ENCODE measurements around the gene CSTF1. TPM values are rescaled to one million over a fixed set of nuclear protein-coding genes. Genes with fewer than 3 reads are reported as not detected.
A peak's percentile ranks its signal among the peaks of the same experiment; 100 is the strongest.

Gene CSTF1
- total RNA-seq, 1 donor from 2014 or later = 16.9 TPM

DNA sequence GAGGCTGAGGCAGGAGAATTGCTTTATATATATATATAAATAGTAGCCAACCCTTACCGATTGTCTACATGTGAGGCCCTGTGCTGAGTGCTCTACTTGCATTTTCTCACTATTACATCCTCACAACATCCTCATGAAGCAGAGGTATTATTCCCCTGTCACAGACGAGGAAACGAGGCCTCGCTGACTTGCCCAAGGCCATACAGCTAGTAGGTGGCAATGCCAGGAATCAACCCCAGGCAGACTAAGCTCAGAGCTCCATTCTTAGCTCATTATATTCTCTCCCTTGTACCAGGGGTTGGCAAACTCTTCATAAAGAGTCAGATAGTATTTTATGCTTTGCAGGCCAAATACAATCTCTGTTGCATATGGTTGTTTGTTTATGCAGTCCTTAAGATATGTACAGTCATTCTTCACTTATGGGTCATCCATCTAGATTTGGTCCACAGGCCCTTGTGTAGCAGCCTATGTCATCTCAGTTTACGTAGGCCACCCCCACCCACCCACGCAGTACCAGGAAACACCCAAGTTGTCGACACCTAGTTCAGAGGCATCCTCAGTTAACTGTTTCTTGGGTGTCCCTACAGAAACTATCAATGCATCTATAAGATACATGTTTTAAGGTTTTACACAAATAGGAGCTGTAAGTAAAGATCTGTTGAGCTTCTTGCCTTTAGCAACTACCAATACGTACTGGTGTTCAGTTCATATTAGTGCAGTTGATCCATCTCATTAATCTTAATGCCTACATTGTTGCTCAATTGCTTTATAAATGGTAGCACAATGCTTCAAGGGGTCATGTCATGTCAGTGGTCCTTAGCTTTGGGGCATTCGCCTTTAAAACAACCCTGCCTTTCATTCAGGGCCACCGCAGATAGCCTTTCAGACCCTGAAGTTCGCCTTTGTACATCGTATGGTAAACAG is 22.7 kb downstream of the CSTF1 start:
- H3K36me3 ChIP-seq = no peaks in the 10 kb centered on the region
- TF ChIP-seq, protein P1, sequence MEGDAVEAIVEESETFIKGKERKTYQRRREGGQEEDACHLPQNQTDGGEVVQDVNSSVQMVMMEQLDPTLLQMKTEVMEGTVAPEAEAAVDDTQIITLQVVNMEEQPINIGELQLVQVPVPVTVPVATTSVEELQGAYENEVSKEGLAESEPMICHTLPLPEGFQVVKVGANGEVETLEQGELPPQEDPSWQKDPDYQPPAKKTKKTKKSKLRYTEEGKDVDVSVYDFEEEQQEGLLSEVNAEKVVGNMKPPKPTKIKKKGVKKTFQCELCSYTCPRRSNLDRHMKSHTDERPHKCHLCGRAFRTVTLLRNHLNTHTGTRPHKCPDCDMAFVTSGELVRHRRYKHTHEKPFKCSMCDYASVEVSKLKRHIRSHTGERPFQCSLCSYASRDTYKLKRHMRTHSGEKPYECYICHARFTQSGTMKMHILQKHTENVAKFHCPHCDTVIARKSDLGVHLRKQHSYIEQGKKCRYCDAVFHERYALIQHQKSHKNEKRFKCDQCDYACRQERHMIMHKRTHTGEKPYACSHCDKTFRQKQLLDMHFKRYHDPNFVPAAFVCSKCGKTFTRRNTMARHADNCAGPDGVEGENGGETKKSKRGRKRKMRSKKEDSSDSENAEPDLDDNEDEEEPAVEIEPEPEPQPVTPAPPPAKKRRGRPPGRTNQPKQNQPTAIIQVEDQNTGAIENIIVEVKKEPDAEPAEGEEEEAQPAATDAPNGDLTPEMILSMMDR (IDR thresholded peaks at IDR 0.05; ENCODE audit: borderline replicate concordance) = no peak
- no peaks in the 10 kb centered on the region for H3K9me3 ChIP-seq (replicated peaks)
- H3K4me3 ChIP-seq = no peak overlapping the region
- DNase-seq = no peak
- no peaks in the 10 kb centered on the region for H3K27me3 ChIP-seq (ENCODE audit: low read depth)
- H3K27ac ChIP-seq (replicated peaks) = no peak overlapping the region
- peaks cover 21% of the 10 kb centered on the region for H3K4me1 ChIP-seq
- intact Hi-C loops (cut with micrococcal nuclease) = no loop called here

DNA sequence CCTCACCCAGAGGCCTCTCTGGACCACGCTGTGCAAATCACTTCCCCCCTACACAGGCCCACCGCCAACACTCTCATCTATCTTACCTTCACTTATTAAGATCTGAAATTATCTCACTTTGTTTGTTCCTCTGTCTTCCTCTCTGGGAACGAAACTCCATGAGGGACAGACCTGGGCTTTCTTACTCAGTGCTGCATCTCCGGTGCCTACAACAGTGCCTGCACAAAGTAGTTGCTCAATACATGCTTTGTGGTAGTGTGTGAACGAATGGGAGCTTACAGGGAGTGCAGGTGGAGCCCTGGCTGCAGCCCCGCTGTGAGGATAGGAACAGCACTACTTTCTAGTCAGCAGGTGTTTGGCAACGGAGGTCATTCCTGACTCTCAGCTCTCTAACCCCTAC is 25.0 kb downstream of the CSTF1 start:
- no peaks in the 10 kb centered on the region for H3K9me3 ChIP-seq (replicated peaks)
- intact Hi-C loops (cut with micrococcal nuclease) = no loop called here
- H3K4me1 ChIP-seq = peaks cover 6% of the 10 kb centered on the region
- H3K4me3 ChIP-seq = no peak overlapping the region
- DNase-seq = no peak
- no peaks in the 10 kb centered on the region for H3K36me3 ChIP-seq
- peak overlapping the region; percentile 85 for H3K27ac ChIP-seq (replicated peaks)
- H3K27me3 ChIP-seq (ENCODE audit: low read depth) = no peaks in the 10 kb centered on the region
- TF ChIP-seq, protein P1 (IDR thresholded peaks at IDR 0.05; ENCODE audit: borderline replicate concordance) = no peak

DNA sequence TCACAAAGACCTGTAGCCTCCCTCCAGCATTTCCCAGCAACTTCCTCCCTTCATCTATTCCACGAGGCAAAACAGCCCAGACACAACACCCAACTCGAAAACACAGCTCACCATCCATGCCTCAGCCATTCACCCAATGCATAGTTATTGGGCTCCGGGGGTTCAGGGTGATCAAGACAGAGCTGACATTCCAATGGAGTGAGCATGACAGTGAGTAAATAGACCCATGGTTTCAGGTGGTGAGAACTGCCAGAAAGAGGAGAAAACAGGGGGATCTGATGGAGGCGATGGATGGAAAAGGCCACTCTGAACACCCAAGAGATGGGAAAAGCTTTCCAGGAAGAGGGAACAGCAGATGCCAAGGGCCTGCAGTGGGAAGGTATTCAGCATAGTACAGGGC is 25.5 kb downstream of the CSTF1 start:
- Histone ChIP-seq H3K27me3 (ENCODE audit: low read depth) (no peaks in the 10 kb centered on the region), H3K4me3 (no peak overlapping the region), H3K36me3 (no peaks in the 10 kb centered on the region), H3K9me3 (replicated peaks) (no peaks in the 10 kb centered on the region), H3K27ac (replicated peaks) (peak overlapping the region; percentile 85), H3K4me1 (peaks cover 11% of the 10 kb centered on the region)
- TF ChIP-seq, protein P1 (IDR thresholded peaks at IDR 0.05; ENCODE audit: borderline replicate concordance) = no peak
- intact Hi-C loops (cut with micrococcal nuclease) = no loop called here
- no peak for DNase-seq

GRCh38 chr20:56418385-56418861 is 26.0 kb downstream of the CSTF1 start:
- H3K27ac ChIP-seq (replicated peaks) = peak overlapping the region; percentile 85
- no peaks in the 10 kb centered on the region for H3K27me3 ChIP-seq (ENCODE audit: low read depth)
- H3K36me3 ChIP-seq = no peaks in the 10 kb centered on the region
- no peak for DNase-seq
- H3K4me3 ChIP-seq = no peak overlapping the region
- intact Hi-C loops (cut with micrococcal nuclease) = no loop called here
- peaks cover 16% of the 10 kb centered on the region for H3K4me1 ChIP-seq
- no peaks in the 10 kb centered on the region for H3K9me3 ChIP-seq (replicated peaks)
- TF ChIP-seq, protein P1 (IDR thresholded peaks at IDR 0.05; ENCODE audit: borderline replicate concordance) = no peak

GRCh38 chr20:56420028-56420427 is 27.6 kb downstream of the CSTF1 start:
- Histone ChIP-seq H3K36me3 (no peaks in the 10 kb centered on the region), H3K9me3 (replicated peaks) (no peaks in the 10 kb centered on the region), H3K4me3 (no peak overlapping the region), H3K27me3 (ENCODE audit: low read depth) (no peaks in the 10 kb centered on the region), H3K27ac (replicated peaks) (peak overlapping the region; percentile 85), H3K4me1 (peaks cover 18% of the 10 kb centered on the region)
- DNase-seq = no peak
- intact Hi-C loops (cut with micrococcal nuclease) = no loop called here
- TF ChIP-seq, protein P1 (IDR thresholded peaks at IDR 0.05; ENCODE audit: borderline replicate concordance) = no peak
